NCI-H524 (cell line): ENCODE measurements around the gene PGPEP1.
A peak's percentile ranks its signal among the peaks of the same experiment; 100 is the strongest.

Source experiments
- DNase-seq, 2 experiments: peaks; one replicate each; lab custom pipeline; 2025; lab: John Stamatoyannopoulos, UW

Gene PGPEP1, protein sequence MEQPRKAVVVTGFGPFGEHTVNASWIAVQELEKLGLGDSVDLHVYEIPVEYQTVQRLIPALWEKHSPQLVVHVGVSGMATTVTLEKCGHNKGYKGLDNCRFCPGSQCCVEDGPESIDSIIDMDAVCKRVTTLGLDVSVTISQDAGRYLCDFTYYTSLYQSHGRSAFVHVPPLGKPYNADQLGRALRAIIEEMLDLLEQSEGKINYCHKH

DNA sequence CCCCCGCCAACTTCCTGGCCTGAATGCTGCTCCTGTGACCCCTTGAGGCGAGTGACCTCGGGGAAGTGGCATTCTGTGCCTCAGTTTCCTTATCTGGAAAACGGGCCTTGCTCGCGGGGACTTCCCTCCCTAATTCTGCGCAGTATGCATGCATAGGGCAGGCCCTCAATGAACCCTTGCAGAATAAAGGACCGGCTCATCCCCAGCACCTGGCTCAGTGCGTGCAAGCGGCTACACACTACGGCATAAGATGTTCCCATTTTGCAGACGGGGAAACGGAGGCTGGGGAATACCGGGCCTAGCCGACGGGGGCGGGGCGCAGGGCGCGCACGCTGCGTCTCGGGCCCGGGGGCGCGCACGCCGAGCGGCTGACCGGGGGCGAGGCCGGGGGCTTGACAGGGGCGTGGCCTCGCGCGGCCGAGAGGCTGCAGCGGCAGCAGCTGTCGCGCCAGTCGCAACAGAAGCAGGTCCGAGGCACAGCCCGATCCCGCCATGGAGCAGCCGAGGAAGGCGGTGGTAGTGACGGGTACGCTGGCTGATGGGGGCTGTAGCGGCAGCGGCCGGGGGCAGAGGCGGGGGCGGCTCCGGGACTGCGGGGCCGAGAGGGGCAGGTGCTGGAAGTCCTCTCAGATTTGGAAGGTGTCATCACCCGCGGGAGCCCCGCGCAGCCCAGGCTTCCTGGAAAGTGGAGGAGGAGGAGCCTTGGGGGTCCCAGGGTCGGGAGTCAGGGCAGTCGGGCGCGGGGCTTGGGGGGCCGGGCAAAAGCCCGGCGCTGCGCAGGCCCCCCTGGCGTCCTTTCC lies at the start of gene PGPEP1:
PGPEP1 (plus strand) TSS at position 409 of the 800 bp plus-strand sequence; CDS start at position 493, 84 bp downstream.
- DNase-seq, result peak; percentile 44 to 80

DNA sequence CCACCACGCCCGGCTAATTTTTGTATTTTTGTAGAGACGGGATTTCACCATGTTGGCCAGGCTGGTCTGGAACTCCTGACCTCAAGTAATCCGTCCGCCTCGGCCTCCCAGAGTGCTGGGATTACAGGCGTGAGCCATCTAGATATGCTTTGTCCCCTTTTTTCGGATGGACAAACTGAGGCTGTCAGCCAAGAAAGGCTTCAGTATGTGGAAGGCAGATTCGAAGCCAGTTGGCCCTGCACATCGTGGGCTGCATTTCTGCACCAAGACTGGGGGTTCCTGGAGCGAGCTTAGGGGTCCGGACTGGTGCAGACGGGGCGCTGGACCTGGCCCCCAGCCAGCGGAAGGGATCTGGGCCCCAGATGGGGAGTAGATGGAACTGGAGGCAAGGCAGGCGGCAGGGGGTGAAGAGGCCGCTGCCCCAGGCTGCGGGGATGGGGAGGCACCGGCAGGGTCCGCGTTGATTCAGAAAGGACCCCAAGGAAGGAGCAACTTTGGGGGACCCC lies 49.3 kb upstream of the PGPEP1 start:
- DNase-seq, result no peak

DNA sequence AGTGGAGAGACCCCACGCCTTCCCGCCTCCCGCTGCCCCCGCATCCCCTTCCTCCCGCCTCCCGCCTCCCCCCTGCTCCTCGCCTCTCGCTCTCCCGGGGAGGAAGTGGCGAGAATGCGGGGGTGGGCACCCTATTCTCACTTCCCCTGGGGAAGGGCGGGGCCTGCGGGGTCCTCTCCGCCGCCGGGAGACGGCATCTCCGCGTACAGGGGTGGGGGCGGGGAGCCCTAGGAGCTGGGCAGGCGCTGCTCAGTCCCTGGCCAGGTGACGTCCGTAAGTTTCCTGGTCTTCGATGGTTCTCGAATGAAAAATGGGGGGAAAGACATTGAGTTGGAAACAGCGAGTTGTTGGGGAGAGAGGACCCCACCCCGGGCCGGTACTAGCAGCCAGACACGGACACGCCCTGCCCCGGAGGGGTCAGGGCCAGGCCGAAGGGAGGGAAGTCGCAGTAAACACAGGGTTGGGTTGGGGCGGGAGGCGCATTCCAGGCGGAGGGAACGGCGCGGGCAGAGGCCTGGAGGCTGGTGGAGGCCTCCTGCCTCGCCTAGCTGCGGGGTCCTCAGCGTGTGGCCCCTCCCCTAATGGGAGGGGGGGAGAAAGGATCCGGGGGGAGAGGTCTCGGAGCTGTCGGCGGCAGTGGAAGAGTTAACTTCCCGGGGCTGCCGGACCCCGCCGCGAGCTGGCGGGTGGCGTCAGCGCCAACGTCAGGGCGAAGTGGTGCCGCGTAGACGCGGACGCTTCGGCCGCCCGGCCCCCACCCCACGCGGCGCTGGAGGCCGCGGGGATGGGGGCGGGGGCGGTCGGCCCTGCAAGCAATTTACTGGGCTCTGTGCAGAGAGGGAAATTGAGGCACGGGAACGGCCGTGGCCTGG lies 48.6 kb upstream of the PGPEP1 start:
- DNase-seq, result peak in 1 of 2 experiments; percentile 41

DNA sequence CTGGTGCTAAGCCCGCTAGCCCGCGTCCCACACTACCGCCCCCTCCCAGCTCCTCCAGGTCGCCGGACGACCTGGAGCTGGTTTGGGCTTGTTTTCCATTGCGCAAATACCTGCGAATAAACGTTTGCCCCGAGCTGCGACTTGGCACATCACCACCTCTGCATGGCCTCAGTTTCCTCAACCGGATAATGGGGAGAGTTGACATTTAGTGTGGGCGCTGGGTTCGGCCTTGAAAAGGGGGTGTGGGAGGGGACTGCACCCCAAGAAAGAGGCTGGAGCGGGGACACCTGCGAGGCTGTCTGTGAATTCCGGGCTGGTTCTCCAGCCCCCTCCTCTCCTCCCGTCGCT lies 48.0 kb upstream of the PGPEP1 start:
- DNase-seq, result no peak

DNA sequence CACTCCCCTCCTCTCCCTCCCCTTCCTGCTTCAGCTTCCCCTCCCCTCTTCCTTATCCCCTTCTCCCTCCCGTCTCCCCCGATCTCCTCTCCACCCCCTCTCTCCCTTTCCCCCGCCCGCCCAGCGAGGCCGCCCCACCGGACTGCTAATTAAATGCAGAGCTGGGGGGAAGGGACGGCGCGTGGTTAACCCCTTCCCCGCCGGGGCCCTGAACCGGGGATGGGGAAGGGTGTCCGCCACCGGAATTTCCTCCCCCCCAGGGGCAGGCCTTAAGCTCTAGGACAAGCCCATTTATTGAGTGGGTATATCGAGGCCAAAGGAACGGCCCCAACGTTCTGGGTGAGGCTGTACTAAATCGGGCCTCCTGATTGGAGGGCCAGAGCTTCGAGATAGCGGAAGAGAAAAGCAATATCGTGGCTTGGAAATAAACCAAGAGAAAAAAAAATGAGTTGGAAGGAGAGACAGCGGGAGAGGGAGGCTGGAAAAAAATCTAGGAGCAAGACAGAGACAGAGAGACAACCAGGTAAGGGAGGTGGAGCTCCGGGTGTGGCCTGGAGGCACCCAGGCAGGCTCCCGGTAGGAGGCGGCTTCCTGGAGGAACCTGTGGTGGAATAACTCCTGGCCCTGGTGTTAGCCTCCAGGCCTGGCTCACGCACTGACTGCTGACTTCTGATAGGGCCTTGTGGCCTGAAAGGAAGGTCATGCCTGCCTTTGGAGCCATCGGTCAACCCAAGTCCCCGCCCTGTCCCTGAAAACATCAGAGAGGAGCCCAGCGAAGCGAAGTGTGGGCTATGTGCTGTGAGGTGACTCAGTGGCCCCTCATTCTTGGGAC lies 47.4 kb upstream of the PGPEP1 start:
- peak in 1 of 2 experiments; percentile 31 for DNase-seq

DNA sequence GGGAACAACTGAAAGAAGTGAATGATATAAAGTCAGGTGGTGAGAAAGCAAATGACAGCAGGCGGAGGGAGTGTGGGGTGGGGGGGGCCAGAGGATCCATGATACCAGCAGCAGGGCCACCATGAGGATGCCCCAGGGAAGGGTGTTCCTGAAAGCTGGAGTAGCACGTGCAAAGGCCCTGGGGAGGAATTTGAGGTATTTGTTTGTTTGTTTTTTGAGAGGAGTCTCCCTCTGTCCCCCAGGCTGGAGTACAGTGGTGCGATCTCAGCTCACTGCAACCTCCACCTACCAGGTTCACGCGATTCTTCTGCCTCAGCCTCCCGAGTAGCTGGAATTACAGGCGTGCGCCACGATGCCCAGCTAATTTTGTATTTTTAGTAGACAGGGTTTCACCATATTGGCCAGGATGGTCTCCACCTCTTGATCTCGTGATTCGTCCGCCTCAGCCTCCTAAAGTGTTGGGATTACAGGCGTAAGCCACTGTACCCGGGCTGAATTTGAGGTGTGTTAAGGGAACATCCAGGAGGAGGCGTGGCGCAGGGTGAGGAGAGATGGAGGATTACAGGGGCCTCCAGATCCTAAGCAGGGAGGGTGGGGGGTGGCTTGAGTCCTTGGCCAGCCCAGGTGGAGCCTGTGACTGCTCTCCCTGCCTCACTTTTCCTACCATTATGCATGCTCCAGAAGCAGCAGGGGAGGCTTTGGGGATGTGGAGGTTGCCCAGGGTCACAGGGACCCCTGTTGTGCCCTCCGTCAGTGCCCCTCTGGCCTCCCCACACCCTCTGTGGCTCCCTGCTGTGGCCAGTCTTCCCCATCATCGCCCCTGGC lies 46.5 kb upstream of the PGPEP1 start:
- DNase-seq, result no peak

DNA sequence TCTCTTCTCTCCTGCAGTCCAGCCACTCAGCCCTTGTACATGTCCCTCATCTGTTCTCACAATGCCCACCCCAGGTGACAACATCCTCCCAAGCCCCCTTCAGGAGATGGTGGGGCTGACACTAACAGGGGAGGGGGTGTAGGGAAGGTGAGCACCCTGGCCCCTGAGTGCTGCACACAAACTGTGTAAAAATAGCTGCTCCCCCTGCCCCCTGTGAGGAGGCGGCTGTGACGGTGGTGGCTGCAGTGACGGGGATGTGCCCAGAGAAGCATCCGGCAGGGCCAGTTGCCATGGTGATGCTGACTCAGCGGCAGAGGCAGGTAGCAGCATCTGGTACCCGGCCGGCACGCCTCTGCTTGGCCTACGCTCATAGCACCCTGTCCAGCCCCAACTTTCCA lies 45.9 kb upstream of the PGPEP1 start:
- peak; percentile 29 to 82 for DNase-seq

DNA sequence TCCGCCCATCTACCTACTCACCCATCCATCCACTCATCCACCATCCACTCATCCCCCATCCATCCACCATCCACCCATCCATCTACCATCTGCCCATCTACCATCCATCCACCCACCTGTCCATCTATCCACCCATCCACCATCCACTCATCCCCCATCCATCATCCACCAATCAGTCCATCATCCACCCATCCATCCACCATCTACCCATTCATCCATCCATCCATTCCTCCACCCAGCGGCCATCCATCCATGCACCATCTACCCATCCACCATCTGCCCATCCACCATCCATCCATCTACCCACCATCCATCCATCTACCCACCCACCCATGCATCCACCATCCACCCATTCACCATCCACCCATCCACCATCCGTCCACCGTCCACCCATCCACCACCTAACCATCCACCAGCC lies 45.4 kb upstream of the PGPEP1 start:
- no peak for DNase-seq

DNA sequence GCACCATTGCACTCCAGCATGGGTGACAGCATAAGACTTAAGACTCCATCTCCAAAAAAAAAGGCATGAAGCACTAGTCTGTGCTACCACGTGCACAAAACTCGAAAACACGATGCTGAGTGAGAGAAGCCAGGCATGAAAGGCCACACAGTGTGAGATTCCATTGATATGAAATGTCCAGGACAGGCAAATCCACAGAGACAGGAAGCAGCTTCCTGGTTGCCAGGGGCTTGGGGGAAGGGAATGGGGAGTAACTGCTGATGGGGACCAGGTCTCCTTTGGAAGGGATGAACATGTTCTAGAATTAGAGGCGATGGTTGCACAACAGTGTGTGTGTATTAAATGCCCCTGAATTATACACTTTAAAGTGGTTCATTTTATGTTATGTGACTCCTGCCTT lies 43.1 kb upstream of the PGPEP1 start:
- no peak for DNase-seq

DNA sequence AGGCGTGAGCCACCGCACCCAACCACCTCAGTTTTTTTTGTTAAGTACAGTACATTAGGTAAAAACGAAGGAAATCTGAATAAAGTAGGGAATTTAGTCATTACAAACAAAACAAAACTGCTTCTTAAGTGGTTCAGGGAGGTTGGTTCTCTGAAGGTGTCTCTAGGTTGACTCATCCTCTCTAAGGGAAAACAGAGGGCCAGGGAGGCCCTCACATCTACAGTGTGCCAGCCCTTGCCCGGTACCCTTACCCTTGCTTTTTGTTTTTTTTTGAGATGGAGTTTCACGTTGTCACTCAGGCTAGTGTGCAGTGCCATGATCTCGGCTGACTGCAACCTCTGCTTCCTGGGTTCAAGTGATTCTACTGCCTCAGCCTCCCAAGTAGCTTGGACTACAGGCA lies 41.8 kb upstream of the PGPEP1 start:
- DNase-seq, result no peak

DNA sequence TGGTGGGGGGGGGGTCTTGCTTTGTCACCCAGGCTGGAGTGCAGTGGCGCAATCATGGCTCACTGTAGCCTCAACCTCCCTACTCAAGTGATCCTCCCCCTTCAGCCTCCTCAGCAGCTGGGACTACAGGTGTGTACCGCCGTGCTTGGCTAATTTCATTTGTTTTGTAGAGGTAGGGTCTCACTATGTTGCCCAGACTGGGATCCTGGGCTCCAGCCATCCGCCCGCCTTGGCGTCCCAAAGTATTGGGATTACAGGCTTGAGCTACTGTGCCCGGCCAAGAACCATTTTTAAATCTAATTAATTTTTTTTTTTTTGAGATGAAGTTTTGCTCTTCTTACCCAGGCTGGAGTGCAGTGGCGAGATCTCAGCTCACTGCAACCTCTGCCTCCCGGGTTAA lies 40.7 kb upstream of the PGPEP1 start:
- DNase-seq, result no peak

DNA sequence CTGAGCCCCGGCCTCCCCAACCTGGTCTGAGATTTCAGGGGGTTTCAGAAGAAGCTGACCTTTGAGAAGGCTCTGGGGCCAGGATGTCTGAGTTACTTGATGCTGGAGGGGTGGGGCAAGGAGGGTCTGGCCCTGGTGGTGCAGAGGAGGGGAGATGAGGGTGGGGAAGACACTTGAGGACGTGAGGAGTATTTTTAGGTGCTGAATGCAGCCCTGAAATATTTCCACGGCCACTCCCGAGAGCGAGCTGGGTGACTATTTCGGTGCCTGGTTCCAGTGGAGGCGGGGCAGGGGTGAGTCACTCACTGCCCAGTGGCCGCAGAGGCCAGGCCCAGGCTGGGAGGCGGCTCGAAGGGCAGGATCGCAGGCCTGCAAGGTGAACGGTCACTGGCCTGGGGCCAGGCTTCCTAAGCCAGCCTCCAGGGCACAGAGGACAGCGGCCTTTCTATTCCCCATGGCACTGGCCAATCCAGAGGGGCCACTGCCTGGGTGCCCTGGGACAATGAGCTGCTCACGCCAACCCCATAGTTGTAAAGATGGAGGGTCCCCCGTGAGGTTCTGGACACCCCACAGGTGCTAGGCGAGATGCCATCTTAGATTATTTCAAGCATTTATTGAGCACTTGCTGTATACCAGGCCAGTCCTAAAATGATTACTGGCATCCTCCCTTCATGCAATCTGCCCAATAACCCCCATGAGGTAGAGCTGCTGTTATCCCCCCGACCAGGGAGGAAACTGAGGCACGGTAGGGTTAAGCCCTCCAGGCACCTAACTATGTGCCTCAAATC lies 39.3 kb upstream of the PGPEP1 start:
- DNase-seq, result no peak

DNA sequence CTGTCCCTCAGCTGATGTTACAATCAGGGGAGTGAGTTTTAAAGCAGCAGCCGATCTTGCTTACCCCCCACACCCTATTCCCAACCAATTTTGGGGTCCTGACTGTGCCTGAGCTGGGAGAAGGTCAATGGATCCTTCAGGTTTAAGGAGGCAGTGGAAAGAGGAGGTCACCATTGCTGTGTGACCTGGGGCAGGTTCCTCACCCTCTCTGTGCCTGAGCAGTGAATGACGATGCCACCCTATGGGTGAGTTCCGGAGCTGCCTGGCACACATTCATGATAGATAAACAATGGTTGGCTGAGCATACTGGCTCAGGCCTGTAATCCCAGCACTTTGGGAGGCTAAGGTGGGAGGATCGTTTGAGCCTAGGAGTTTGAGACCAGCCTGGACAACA lies 38.7 kb upstream of the PGPEP1 start:
- no peak for DNase-seq

DNA sequence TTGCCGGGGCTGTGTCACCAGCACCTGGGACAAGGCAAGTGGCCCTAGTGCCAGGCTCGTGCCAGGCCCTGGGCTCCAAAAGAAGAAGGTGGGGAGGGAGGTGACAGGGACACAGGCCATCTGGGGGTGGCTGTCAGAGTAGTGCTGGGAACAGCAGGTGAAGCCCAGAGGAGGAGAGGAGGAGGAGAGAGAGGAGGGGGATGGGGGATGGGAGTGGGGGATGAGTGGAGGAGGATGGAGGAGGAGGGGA lies 36.3 kb upstream of the PGPEP1 start:
- peak in 1 of 2 experiments; percentile 51 for DNase-seq

DNA sequence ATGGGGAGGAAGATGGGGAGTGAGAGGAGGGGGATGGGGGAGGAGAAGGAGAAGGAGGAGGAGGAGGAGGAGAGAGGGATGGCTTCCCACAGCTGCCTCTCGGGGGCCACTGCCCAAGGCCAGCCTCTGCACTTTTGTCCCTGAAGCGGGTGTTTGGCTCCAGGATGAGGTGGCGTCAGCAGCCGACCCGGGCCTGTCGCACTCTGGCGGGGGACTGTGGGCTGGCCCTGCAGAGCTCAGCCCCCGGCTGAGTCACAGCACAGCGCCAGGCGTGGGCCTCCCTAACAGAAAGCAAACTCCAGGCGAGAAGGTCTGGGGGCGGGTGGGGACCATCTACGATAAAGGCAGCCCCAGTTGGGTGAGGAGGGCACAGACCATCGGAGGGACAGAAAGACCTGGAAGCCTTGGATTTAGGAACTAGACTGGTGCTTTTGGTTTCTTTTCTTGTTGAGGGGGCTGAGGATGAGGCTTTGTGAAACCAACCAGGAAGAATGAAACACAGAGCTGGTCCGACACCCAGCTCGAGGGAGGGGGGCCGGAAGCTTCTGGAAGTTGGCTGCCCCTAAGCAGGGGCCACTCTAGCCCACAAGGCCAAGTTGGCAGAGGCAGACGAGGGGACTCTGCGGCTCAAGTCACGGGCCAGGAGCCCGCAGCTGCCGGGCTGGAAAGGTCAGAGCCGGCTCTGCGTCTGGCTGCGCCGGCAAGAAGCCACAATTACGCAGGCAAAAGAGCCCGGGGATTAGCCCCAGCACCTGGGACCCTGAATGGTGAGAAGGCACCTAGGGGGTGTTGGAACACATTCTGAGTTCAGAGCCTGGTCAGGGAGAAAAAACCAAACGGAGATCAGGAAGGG lies 35.7 kb upstream of the PGPEP1 start:
- peak in 1 of 2 experiments; percentile 51 for DNase-seq

DNA sequence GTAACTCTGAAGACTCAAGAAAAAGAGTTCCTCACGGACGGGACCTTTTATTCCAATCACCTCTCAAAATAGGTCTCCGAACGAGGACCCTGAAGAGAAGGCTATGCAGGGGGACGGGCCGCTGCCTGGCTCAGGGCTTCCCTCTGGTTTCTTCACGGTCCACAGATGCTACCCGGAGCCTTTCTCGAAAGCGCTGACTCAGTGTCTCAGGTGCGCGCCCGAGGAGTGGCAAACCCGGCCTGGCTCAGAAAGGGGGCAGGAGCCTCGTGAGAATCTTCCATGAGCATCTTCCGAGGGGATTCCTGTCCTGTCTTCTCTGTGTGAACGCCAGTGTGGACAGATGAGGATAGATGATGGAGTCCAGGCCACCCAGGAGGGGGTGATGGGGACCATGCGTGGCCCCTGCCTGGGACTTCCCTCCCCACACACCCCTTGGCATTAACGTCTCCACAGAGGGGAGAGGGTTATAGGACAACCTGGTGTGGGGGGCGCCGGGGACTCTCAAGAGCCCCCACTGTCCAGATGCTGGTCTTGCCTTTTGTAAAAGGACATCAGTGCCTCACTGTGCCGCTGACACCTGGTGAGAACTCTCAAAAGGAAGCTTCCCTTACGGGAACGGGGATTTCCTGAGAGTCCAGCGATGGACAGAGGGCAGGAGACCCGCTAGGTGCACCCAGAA lies 34.0 kb upstream of the PGPEP1 start:
- no peak for DNase-seq

DNA sequence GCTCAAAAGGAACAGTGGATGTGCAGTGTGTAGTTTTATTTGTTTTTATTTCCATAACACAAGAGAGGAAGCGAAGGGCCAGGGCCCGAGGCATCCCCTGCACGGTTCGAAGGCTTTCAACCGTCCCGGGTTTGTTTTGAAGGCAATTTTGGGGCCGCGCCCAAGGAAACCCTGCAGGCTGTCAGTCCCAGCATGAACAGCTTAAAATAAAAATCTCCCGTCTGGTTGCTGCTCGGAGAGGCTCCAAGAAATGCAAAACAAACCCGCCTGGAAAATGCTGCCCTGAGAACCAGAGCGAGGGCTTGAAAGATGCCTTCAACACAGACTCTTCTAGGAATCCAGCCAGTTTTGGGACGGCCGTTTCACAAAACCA lies 33.5 kb upstream of the PGPEP1 start:
- DNase-seq, result no peak

DNA sequence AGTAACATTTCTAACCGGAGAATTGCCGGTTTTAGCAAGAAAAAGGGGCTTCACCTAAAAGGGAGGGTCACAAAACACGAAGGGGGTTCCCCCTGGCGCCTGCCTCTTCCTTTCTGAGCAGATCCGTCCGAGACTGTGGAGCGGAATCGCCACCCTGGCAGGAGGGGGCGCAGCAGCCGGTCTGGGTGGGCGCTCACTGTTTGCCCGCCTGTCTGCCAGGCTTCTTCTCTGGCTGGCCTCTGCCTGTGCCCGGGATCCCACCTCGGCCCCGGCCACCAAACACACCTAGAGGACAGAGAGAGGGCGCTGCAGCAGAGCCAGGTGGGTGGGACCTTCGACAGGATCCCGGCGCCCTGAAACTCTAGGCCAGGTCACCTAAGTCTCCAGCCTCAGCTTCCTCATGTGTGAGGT lies 33.1 kb upstream of the PGPEP1 start:
- DNase-seq, result no peak
